IMR-90 (cell line): Measurements from ENCODE around the gene GRIK1. TPM values are rescaled to one million over a fixed set of nuclear protein-coding genes. Genes with fewer than 3 reads are reported as not detected.

ENCODE experiments used
- ATAC-seq: fragments of 200-7000 bp; cut with Tn5 transposase; 2 replicates; pipeline ENCODE4 v1.9.1; 2020; ENCODE audit warnings: low read depth, mild to moderate bottlenecking, moderate library complexity
- BruUV-seq: library from RNA; stranded (reverse); fragments of 400-500 nt; replicated peaks from 2 replicates; lab custom pipeline; 2021; lab: Mats Ljungman, UMichigan
- CTCF ChIA-PET: fragments of 300-600 bp; formaldehyde crosslinking; extraction: SDS; loops from one replicate; lab custom pipeline; 2021; ENCODE audit warnings: antibody characterized with exemption; lab: Yijun Ruan, JAX
- POLR2A ChIA-PET: fragments of 300-600 bp; sonication (Branson Sonifier 250); formaldehyde crosslinking; loops from one replicate; lab custom pipeline; 2022; ENCODE audit warnings: antibody characterized with exemption; ENCODE audit not compliant: unreplicated experiment; lab: Charles Lee
- DNase-seq: peaks from one replicate; pipeline ENCODE4 v3.0.0; 2013
- H2AFZ ChIP-seq: replicated peaks from 2 replicates; pipeline ENCODE3; 2013; ENCODE audit warnings: low read length, mild to moderate bottlenecking; ENCODE audit not compliant: poor library complexity
- H2AK5ac ChIP-seq: 2 replicates; pipeline ENCODE4 v1.6.1; 2013; ENCODE audit warnings: low read depth, low read length, inconsistent platforms
- H2AK9ac ChIP-seq: replicated peaks from 2 replicates; pipeline ENCODE3; 2013; ENCODE audit warnings: mild to moderate bottlenecking, low read depth, low read length, moderate library complexity; ENCODE audit not compliant: poor library complexity
- H2BK120ac ChIP-seq: 2 replicates; pipeline ENCODE4 v1.6.1; 2013; ENCODE audit warnings: low read depth, low read length, inconsistent platforms
- H2BK15ac ChIP-seq: 3 replicates; pipeline ENCODE4 v1.6.1; 2013; ENCODE audit warnings: low read depth, low read length, inconsistent platforms
- H2BK20ac ChIP-seq: 2 replicates; pipeline ENCODE4 v1.6.1; 2013; ENCODE audit warnings: low read depth, mild to moderate bottlenecking, inconsistent platforms, low read length, moderate library complexity
- H2BK5ac ChIP-seq: 2 replicates; pipeline ENCODE4 v1.6.1; 2013; ENCODE audit warnings: mild to moderate bottlenecking, low read depth, low read length, inconsistent platforms; ENCODE audit not compliant: poor library complexity, severe bottlenecking
- H3K14ac ChIP-seq: replicated peaks from 2 replicates; pipeline ENCODE4 v1.6.1; 2013; ENCODE audit warnings: low read depth, low read length, inconsistent platforms
- H3K18ac ChIP-seq: 2 replicates; pipeline ENCODE4 v1.6.1; 2013; ENCODE audit warnings: low read depth, low read length, control low read depth
- H3K23ac ChIP-seq: 2 replicates; pipeline ENCODE4 v1.6.1; 2013; ENCODE audit warnings: low read depth, low read length, inconsistent platforms
- H3K27ac ChIP-seq: 2 replicates; pipeline ENCODE4 v1.5.1; 2013; ENCODE audit warnings: mild to moderate bottlenecking, control low read depth, low read length; ENCODE audit not compliant: insufficient read depth
- H3K27me3 ChIP-seq: 2 replicates; pipeline ENCODE4 v1.6.1; 2013; ENCODE audit warnings: low read length; ENCODE audit not compliant: control insufficient read depth, insufficient read depth
- H3K36me3 ChIP-seq: 2 replicates; pipeline ENCODE4 v1.6.1; 2013; ENCODE audit warnings: low read length, mixed read lengths; ENCODE audit not compliant: control insufficient read depth, insufficient read depth
- H3K4ac ChIP-seq: 2 replicates; pipeline ENCODE4 v1.6.1; 2013; ENCODE audit warnings: low read depth, low read length, inconsistent platforms
- H3K4me1 ChIP-seq: 2 replicates; pipeline ENCODE4 v1.6.1; 2013; ENCODE audit warnings: low read length, mixed read lengths; ENCODE audit not compliant: control insufficient read depth, insufficient read depth
- H3K4me2 ChIP-seq: 2 replicates; pipeline ENCODE4 v1.6.1; 2013; ENCODE audit warnings: low read depth, mild to moderate bottlenecking, control low read depth, low read length, moderate library complexity
- H3K4me3 ChIP-seq: 2 replicates; pipeline ENCODE4 v1.5.1; 2013; ENCODE audit warnings: low read depth, mild to moderate bottlenecking, control low read depth, low read length, moderate library complexity; ENCODE audit not compliant: insufficient read depth
- H3K56ac ChIP-seq: 2 replicates; pipeline ENCODE4 v1.6.1; 2013; ENCODE audit warnings: low read length, inconsistent platforms; ENCODE audit not compliant: insufficient read depth; ENCODE audit errors: extremely low read depth
- H3K79me1 ChIP-seq, 2 experiments: 2 replicates each; pipeline ENCODE4 v1.6.1; 2013; ENCODE audit warnings: low read length in 2 of 2, inconsistent platforms in 1 of 2, low read depth in 1 of 2
- H3K9ac ChIP-seq: 2 replicates; pipeline ENCODE4 v1.6.1; 2013; ENCODE audit warnings: low read depth, low read length, control low read depth
- H3K9me1 ChIP-seq: 2 replicates; pipeline ENCODE4 v1.6.1; 2013; ENCODE audit warnings: low read length, inconsistent platforms; ENCODE audit not compliant: insufficient read depth
- H3K9me3 ChIP-seq: 2 replicates; pipeline ENCODE4 v1.6.1; 2013; ENCODE audit warnings: low read length; ENCODE audit not compliant: control insufficient read depth, insufficient read depth
- H4K20me1 ChIP-seq: 2 replicates; pipeline ENCODE4 v1.6.1; 2013; ENCODE audit warnings: low read length, inconsistent platforms; ENCODE audit not compliant: insufficient read depth
- H4K5ac ChIP-seq: 2 replicates; pipeline ENCODE4 v1.6.1; 2013; ENCODE audit warnings: mild to moderate bottlenecking, low read depth, low read length, control low read depth
- H4K8ac ChIP-seq, 2 experiments: 2 replicates each; pipeline ENCODE4 v1.6.1; 2013; ENCODE audit warnings: low read depth in 2 of 2, low read length in 2 of 2, control low read depth in 1 of 2, inconsistent platforms in 1 of 2
- H4K91ac ChIP-seq: 2 replicates; pipeline ENCODE4 v1.6.1; 2013; ENCODE audit warnings: low read depth, low read length, inconsistent platforms; ENCODE audit not compliant: insufficient read depth
- BHLHE40 ChIP-seq: fragments of 150-350 bp; IDR thresholded peaks from 2 replicates; pipeline ENCODE4 v1.6.1; 2016; ENCODE audit warnings: mild to moderate bottlenecking, low read depth, low read length
- CEBPB ChIP-seq: IDR thresholded peaks from 2 replicates; pipeline ENCODE4 v1.6.1; 2012; ENCODE audit warnings: low read depth, low read length, improper control_type of control experiment
- CHD1 ChIP-seq: IDR thresholded peaks from 2 replicates; pipeline ENCODE4 v1.6.1; 2012; ENCODE audit warnings: low read depth, low read length, improper control_type of control experiment
- FOS ChIP-seq: fragments of 150-350 bp; IDR thresholded peaks from 2 replicates; pipeline ENCODE4 v1.6.1; 2016; ENCODE audit warnings: low read depth, low read length
- MAFK ChIP-seq: IDR thresholded peaks from 2 replicates; pipeline ENCODE4 v1.6.1; 2012; ENCODE audit warnings: low read depth, low read length, improper control_type of control experiment
- MAZ ChIP-seq: IDR thresholded peaks from 2 replicates; pipeline ENCODE4 v1.6.1; 2012; ENCODE audit warnings: low read depth, mild to moderate bottlenecking, low read length, improper control_type of control experiment, moderate library complexity, borderline replicate concordance
- MXI1 ChIP-seq: IDR thresholded peaks from 2 replicates; pipeline ENCODE4 v1.6.1; 2012; ENCODE audit warnings: low read depth, mild to moderate bottlenecking, low read length, moderate library complexity, borderline replicate concordance
- NFE2L2 ChIP-seq: fragments of 150-350 bp; IDR thresholded peaks from 2 replicates; pipeline ENCODE4 v1.6.1; 2016; ENCODE audit warnings: low read depth, mild to moderate bottlenecking, low read length
- POLR2A ChIP-seq: IDR thresholded peaks from 2 replicates; pipeline ENCODE4 v1.6.1; 2012; ENCODE audit warnings: mild to moderate bottlenecking, low read depth, low read length
- RAD21 ChIP-seq: IDR thresholded peaks from 2 replicates; pipeline ENCODE4 v1.6.1; 2012; ENCODE audit warnings: low read length, improper control_type of control experiment
- RCOR1 ChIP-seq: IDR thresholded peaks from 2 replicates; pipeline ENCODE4 v1.6.1; 2012; ENCODE audit warnings: mild to moderate bottlenecking, low read length, improper control_type of control experiment; ENCODE audit not compliant: insufficient replicate concordance
- RFX5 ChIP-seq: IDR thresholded peaks from 2 replicates; pipeline ENCODE4 v1.8.0; 2012; ENCODE audit warnings: low read depth, mild to moderate bottlenecking, low read length, moderate library complexity
- SMC3 ChIP-seq: fragments of 150-350 bp; IDR thresholded peaks from 2 replicates; pipeline ENCODE4 v1.6.1; 2016; ENCODE audit warnings: low read depth, mild to moderate bottlenecking, antibody characterized with exemption, low read length, moderate library complexity
- WGBS, 2 experiments: methylation state at CpG; one replicate each; pipeline versions ENCODE4 v1.1.5 to v1.1.7; 2013; ENCODE audit warnings: missing lambda C conversion rate in 2 of 2; ENCODE audit not compliant: insufficient read length in 1 of 2; ENCODE audit errors: extremely low coverage in 2 of 2; 5-methylcytosine and 5-hydroxymethylcytosine counted together
- dilution Hi-C: fragments of 300-500 bp; cut with HindIII; formaldehyde crosslinking; loops from one replicate; pipeline ENCODE4 v1.14.3; 2018; ENCODE audit warnings: low sequenced_read_pairs; ENCODE audit not compliant: unreplicated experiment
- in situ Hi-C: fragments of 300-500 bp; cut with MboI; formaldehyde crosslinking; loops from 3 replicates; pipeline ENCODE4 v1.14.3; 2019; ENCODE audit warnings: low sequenced_read_pairs, inconsistent platforms, mixed read lengths
- intact Hi-C: fragments of 100-400 bp; cut with micrococcal nuclease; formaldehyde crosslinking; loops from 2 replicates; pipeline ENCODE4 v1.10.0; 2022
- polyA plus RNA-seq, 3 experiments: library from polyadenylated mRNA; depleted of rRNA; stranded (reverse); fragments of >200 nt; gene quantifications; 2 replicates each; pipeline ENCODE4 v1.2.3, GENCODE V29; 2012; ENCODE audit warnings: low replicate concordance in 1 of 3
- total RNA-seq: library from RNA; depleted of rRNA; stranded (reverse); fragments of >200 nt; gene quantifications from 2 replicates; pipeline ENCODE4 v1.2.3, GENCODE V29; 2012
- TF ChIP-seq, protein P1 (sequence below): conservative IDR thresholded peaks from 2 replicates; pipeline ENCODE4 v1.5.1; 2012; ENCODE audit warnings: mild to moderate bottlenecking, low read depth, low read length, improper control_type of control experiment
- TF ChIP-seq, protein P2 (sequence below): fragments of 150-350 bp; IDR thresholded peaks from 2 replicates; pipeline ENCODE4 v1.6.1; 2016; ENCODE audit warnings: low read depth, mild to moderate bottlenecking, low read length, moderate library complexity, borderline replicate concordance
- TF ChIP-seq, protein P3 (sequence below): fragments of 150-350 bp; IDR thresholded peaks from 2 replicates; pipeline ENCODE4 v1.6.1; 2017; ENCODE audit warnings: mild to moderate bottlenecking, antibody characterized with exemption, low read length, low read depth

Gene GRIK1
- total and polyA plus RNA-seq, 2 of the 4 experiments (the other 2 are of a cell fraction), result not detected

DNA sequence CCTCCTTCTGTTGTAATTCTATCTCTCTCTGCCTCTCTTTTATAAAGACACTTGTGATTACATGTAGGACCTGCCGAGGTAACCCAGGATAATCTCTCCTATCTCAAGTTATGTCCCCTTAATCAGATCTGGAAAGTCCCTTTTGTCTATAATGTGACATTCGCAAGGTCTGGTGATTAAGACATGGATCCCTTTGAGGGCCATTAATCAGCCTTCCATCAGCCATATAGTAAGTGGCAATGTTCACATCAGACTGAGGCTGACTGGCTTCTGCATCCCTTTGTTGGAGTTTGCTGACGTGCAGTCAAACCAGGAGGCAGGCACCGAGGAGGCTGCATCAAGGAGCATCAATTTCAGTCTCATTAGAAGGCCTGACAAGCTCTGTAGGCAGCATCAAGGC is 431.5 kb downstream of the GRIK1 start:
- Histone ChIP-seq H3K79me1 (no peaks in the 10 kb centered on the region), H3K14ac (0 out of 2 replicates have a peak overlapping the region, but pooled peaks have one; percentile 11), H4K91ac (no peak overlapping the region), H3K9me3 (no peaks in the 10 kb centered on the region), H3K56ac (no peak overlapping the region), H3K9me1 (peaks cover 6% of the 10 kb centered on the region; the same call in 1 of the 2 replicates), H3K27me3 (no peaks in the 10 kb centered on the region), H4K5ac (no peak overlapping the region), H3K36me3 (no peaks in the 10 kb centered on the region; the same call in 1 of the 2 replicates), H2BK5ac (no peak overlapping the region), H4K20me1 (no peaks in the 10 kb centered on the region), H3K4me3 (no peak overlapping the region), H2AFZ (no peak overlapping the region), H2AK5ac (no peak overlapping the region), H3K4me1 (no peaks in the 10 kb centered on the region; the same call in 1 of the 2 replicates), H3K18ac (no peak overlapping the region), H3K27ac (no peak overlapping the region), H2AK9ac (no peak overlapping the region), H3K9ac (no peak overlapping the region), H3K4ac (no peak overlapping the region), H2BK120ac (no peak overlapping the region), H3K4me2 (no peak overlapping the region), H2BK15ac (no peak overlapping the region), H4K8ac (no peak overlapping the region), H2BK20ac (peak overlapping the region; percentile 15; the same call in 1 of the 2 replicates), H3K23ac (no peak overlapping the region)
- DNase-seq (no peak), ATAC-seq (no peak)
- intact Hi-C loops, result loop anchor here (5.0 kb wide), 1 partner anchor 214 kb away; no protein-coding TSS in a partner anchor
- TF ChIP-seq NFE2L2 (no peak), CHD1 (no peak), FOS (no peak), RFX5 (no peak), MXI1 (no peak), MAZ (no peak), BHLHE40 (no peak), MAFK (no peak), POLR2A (no peak), RAD21 (no peak), CEBPB (no peak), SMC3 (no peak), RCOR1 (no peak)
- TF ChIP-seq, protein P1, sequence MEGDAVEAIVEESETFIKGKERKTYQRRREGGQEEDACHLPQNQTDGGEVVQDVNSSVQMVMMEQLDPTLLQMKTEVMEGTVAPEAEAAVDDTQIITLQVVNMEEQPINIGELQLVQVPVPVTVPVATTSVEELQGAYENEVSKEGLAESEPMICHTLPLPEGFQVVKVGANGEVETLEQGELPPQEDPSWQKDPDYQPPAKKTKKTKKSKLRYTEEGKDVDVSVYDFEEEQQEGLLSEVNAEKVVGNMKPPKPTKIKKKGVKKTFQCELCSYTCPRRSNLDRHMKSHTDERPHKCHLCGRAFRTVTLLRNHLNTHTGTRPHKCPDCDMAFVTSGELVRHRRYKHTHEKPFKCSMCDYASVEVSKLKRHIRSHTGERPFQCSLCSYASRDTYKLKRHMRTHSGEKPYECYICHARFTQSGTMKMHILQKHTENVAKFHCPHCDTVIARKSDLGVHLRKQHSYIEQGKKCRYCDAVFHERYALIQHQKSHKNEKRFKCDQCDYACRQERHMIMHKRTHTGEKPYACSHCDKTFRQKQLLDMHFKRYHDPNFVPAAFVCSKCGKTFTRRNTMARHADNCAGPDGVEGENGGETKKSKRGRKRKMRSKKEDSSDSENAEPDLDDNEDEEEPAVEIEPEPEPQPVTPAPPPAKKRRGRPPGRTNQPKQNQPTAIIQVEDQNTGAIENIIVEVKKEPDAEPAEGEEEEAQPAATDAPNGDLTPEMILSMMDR, result no peak
- TF ChIP-seq, protein P2, sequence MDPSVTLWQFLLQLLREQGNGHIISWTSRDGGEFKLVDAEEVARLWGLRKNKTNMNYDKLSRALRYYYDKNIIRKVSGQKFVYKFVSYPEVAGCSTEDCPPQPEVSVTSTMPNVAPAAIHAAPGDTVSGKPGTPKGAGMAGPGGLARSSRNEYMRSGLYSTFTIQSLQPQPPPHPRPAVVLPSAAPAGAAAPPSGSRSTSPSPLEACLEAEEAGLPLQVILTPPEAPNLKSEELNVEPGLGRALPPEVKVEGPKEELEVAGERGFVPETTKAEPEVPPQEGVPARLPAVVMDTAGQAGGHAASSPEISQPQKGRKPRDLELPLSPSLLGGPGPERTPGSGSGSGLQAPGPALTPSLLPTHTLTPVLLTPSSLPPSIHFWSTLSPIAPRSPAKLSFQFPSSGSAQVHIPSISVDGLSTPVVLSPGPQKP, result no peak
- TF ChIP-seq, protein P3, sequence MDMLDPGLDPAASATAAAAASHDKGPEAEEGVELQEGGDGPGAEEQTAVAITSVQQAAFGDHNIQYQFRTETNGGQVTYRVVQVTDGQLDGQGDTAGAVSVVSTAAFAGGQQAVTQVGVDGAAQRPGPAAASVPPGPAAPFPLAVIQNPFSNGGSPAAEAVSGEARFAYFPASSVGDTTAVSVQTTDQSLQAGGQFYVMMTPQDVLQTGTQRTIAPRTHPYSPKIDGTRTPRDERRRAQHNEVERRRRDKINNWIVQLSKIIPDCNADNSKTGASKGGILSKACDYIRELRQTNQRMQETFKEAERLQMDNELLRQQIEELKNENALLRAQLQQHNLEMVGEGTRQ, result no peak
- CTCF ChIA-PET, result no interaction called here
- dilution Hi-C loops, result no loop called here
- no CpG with 5 or more reads among the region's 4 CpGs for WGBS, 2 experiments
- POLR2A ChIA-PET, result no interaction called here
- in situ Hi-C loops, result no loop called here
- no TSS peak for BruUV-seq
